Measurements from ENCODE around the gene ADAM12. TPM values are rescaled to one million over a fixed set of nuclear protein-coding genes. Genes with fewer than 3 reads are reported as not detected.
"Not testable (repeated sequence)": the region's sequence is repeated elsewhere in the genome, so short reads cannot be mapped to it uniquely, and the experiment has no call there.

ADAM12 gene
- total RNA-seq, 1 experiment from 2014 or later: not detected

DNA sequence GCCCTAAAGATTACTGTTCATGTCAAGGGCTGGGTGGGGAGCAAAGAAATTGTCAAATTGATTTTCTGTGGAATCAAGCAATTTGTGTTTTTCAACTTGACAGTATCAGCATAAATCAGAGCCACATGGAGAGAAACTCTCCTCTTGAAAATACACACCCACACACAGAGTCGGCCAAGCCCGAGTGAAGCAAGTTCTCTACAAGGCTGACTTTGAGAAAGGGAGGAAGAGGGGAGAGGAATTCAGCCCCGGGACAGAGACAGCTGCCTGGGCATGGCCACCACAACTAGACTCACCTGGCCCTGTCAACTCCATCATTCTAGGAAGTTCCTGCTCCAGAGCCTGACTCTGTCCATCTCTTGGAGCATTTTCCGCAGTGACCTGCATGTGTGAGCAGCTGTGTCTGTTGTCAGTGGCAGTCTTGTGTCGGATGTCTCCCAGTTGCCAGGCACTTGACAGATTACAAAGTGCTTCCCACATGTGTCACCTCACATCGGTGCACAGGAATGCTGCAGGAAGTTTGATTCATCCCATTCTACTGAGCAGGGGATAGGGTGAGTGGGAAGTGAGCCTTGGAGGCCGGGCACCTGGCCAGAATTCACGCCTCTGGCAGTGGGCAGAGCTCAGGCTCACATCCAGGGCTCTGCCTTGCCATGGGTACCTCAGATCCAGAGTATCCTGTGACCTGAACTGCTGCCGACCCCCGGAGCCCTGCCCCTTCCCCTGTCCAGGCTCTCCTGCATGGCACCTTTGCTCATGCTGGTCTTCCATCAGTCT lies 37.9 kb downstream of the ADAM12 start:
- Histone ChIP-seq H3K27me3 (ENCODE audit: low read length) (no peaks in the 10 kb centered on the region), H4K20me1 (ENCODE audit: insufficient read depth, low read depth, low read length) (no peaks in the 10 kb centered on the region), H3K9ac (ENCODE audit: low read length) (no peak overlapping the region), H3K9me2 (replicated peaks; ENCODE audit: insufficient read depth, low read length) (no peaks in the 10 kb centered on the region), H3K9me3 (ENCODE audit: low read length) (no peaks in the 10 kb centered on the region), H3K4me2 (ENCODE audit: low read depth, low read length, poor library complexity, severe bottlenecking) (no peak overlapping the region), H3K79me2 (ENCODE audit: low read length) (no peaks in the 10 kb centered on the region), H3K36me3 (ENCODE audit: insufficient read depth, low read length) (no peaks in the 10 kb centered on the region), H2AFZ (ENCODE audit: low read length) (no peak overlapping the region), H3K4me3 (ENCODE audit: low read length) (no peak overlapping the region), H3K4me1 (ENCODE audit: low read length) (no peaks in the 10 kb centered on the region), H3K27ac (ENCODE audit: low read length) (no peak overlapping the region)
- no peak for DNase-seq

DNA sequence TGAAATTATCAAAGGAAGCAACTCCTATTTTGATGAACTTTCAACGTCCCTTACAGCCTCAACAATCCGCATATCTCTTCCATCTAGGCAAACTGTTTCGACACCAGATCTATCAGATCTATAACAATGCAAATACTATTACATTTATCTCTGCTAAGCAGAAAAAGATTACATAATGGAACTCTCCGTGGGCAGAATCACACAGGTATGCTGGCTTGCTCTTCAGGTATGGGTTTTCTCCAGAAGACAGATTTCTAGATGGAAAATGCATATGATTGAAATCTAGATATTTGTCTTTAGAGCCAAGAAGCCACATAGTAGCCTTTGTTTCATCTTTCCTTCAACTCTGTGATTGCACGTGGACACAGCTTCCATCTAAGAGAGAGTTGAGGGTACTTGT lies 38.6 kb downstream of the ADAM12 start:
- Histone ChIP-seq H3K36me3 (ENCODE audit: insufficient read depth, low read length) (no peaks in the 10 kb centered on the region), H3K79me2 (ENCODE audit: low read length) (no peaks in the 10 kb centered on the region), H3K4me1 (ENCODE audit: low read length) (no peaks in the 10 kb centered on the region), H3K27me3 (ENCODE audit: low read length) (no peaks in the 10 kb centered on the region), H3K9me2 (replicated peaks; ENCODE audit: insufficient read depth, low read length) (no peaks in the 10 kb centered on the region), H2AFZ (ENCODE audit: low read length) (no peak overlapping the region), H3K27ac (ENCODE audit: low read length) (no peak overlapping the region), H3K4me2 (ENCODE audit: low read depth, low read length, poor library complexity, severe bottlenecking) (no peak overlapping the region), H3K4me3 (ENCODE audit: low read length) (no peak overlapping the region), H3K9ac (ENCODE audit: low read length) (no peak overlapping the region), H4K20me1 (ENCODE audit: insufficient read depth, low read depth, low read length) (no peaks in the 10 kb centered on the region), H3K9me3 (ENCODE audit: low read length) (no peaks in the 10 kb centered on the region)
- DNase-seq: no peak

DNA sequence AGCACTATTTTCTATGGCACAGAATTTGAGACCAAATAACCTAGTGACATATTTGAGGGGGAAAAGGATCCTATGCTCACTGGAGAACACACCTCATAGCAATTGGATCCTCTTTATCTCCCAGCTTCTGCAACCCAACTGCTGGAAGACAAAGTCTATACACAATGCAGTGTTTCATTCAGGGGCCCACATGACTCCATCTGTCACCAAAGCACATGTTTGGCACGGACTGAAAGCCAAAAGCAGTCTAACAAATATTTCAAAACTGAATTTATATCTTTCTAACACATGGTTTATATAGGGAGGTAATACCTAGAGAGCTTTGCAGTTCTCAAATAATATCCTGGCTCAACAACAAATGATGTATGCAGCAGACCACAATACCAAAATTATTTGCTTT lies 39.2 kb downstream of the ADAM12 start:
- no peaks in the 10 kb centered on the region for H3K36me3 ChIP-seq (ENCODE audit: insufficient read depth, low read length)
- no peaks in the 10 kb centered on the region for H3K27me3 ChIP-seq (ENCODE audit: low read length)
- H3K79me2 ChIP-seq (ENCODE audit: low read length): no peaks in the 10 kb centered on the region
- H3K27ac ChIP-seq (ENCODE audit: low read length): no peak overlapping the region
- no peak overlapping the region for H3K9ac ChIP-seq (ENCODE audit: low read length)
- no peaks in the 10 kb centered on the region for H3K4me1 ChIP-seq (ENCODE audit: low read length)
- H3K4me2 ChIP-seq (ENCODE audit: low read depth, low read length, poor library complexity, severe bottlenecking): no peak overlapping the region
- DNase-seq: no peak
- H2AFZ ChIP-seq (ENCODE audit: low read length): no peak overlapping the region
- H3K4me3 ChIP-seq (ENCODE audit: low read length): no peak overlapping the region
- no peaks in the 10 kb centered on the region for H4K20me1 ChIP-seq (ENCODE audit: insufficient read depth, low read depth, low read length)
- H3K9me2 ChIP-seq (replicated peaks; ENCODE audit: insufficient read depth, low read length): no peaks in the 10 kb centered on the region
- no peaks in the 10 kb centered on the region for H3K9me3 ChIP-seq (ENCODE audit: low read length)

DNA sequence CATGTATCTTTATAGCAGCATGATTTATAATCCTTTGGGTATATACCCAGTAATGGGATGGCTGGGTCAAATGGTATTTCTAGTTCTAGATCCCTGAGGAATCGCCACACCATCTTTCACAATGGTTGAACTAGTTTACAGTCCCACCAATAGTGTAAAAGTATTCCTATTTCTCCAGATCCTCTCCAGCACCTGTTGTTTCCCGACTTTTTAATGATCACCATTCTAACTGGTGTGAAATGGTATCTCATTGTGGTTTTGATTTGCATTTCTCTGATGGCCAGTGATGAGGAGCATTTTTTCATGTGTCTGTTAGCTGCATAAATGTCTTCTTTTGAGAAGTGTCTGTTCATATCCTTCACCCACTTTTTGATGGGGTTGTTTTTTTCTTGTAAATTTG lies 44.8 kb downstream of the ADAM12 start:
- H3K9me3 ChIP-seq (ENCODE audit: low read length); H4K20me1 ChIP-seq (ENCODE audit: insufficient read depth, low read depth, low read length); H3K36me3 ChIP-seq (ENCODE audit: insufficient read depth, low read length); H2AFZ ChIP-seq (ENCODE audit: low read length); H3K9ac ChIP-seq (ENCODE audit: low read length); H3K9me2 ChIP-seq (replicated peaks; ENCODE audit: insufficient read depth, low read length); H3K4me3 ChIP-seq (ENCODE audit: low read length); H3K79me2 ChIP-seq (ENCODE audit: low read length); H3K4me1 ChIP-seq (ENCODE audit: low read length); H3K4me2 ChIP-seq (ENCODE audit: low read depth, low read length, poor library complexity, severe bottlenecking); DNase-seq; H3K27ac ChIP-seq (ENCODE audit: low read length); H3K27me3 ChIP-seq (ENCODE audit: low read length): not testable (repeated sequence)

DNA sequence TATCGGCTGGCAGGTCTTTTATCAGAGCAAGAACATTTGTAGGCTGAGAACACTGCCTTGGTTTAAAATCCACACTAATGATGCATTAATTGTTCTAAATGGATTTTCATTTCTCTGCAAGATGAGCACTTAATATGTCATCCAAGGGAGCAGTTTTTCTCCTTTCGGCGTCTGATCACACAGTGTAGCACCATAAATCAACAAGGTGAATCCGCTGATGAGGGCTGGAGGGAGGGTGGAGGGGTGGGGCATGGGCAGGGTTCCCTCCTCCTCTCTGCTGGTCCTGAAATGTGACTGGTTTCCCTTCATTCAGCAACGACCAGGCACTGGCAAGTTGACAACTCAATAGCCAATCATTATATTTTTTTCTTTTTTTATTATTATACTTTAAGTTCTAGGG lies 45.6 kb downstream of the ADAM12 start:
- Histone ChIP-seq H3K4me2 (ENCODE audit: low read depth, low read length, poor library complexity, severe bottlenecking) (no peak overlapping the region), H3K4me3 (ENCODE audit: low read length) (no peak overlapping the region), H3K36me3 (ENCODE audit: insufficient read depth, low read length) (no peaks in the 10 kb centered on the region), H3K27me3 (ENCODE audit: low read length) (no peaks in the 10 kb centered on the region), H3K9me3 (ENCODE audit: low read length) (no peaks in the 10 kb centered on the region), H3K79me2 (ENCODE audit: low read length) (no peaks in the 10 kb centered on the region), H3K27ac (ENCODE audit: low read length) (no peak overlapping the region), H2AFZ (ENCODE audit: low read length) (no peak overlapping the region), H3K9me2 (replicated peaks; ENCODE audit: insufficient read depth, low read length) (no peaks in the 10 kb centered on the region), H3K4me1 (ENCODE audit: low read length) (no peaks in the 10 kb centered on the region), H4K20me1 (ENCODE audit: insufficient read depth, low read depth, low read length) (no peaks in the 10 kb centered on the region), H3K9ac (ENCODE audit: low read length) (no peak overlapping the region)
- DNase-seq: no peak

DNA sequence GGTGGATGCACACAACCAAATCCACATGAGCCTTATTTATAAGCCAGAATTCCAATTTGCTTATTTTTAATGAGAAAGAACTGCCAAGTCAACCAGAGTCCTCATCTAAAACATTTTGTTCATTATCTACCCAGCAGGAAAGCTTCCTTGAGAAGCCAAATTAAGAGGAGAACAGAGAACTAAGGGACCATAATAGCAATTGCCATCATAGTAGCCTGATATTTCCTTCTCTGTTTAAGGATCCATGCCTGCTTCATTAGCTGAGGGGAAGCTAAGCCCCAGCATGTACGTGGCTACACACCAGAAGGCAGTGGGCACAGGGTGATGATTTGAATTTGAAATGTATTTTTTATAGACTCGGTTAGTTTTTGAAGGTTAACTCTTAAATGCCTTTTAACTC lies 46.8 kb downstream of the ADAM12 start:
- no peaks in the 10 kb centered on the region for H3K27me3 ChIP-seq (ENCODE audit: low read length)
- H3K4me2 ChIP-seq (ENCODE audit: low read depth, low read length, poor library complexity, severe bottlenecking): no peak overlapping the region
- H4K20me1 ChIP-seq (ENCODE audit: insufficient read depth, low read depth, low read length): no peaks in the 10 kb centered on the region
- H2AFZ ChIP-seq (ENCODE audit: low read length): no peak overlapping the region
- H3K9ac ChIP-seq (ENCODE audit: low read length): no peak overlapping the region
- H3K9me3 ChIP-seq (ENCODE audit: low read length): no peaks in the 10 kb centered on the region
- H3K4me1 ChIP-seq (ENCODE audit: low read length): no peaks in the 10 kb centered on the region
- no peaks in the 10 kb centered on the region for H3K9me2 ChIP-seq (replicated peaks; ENCODE audit: insufficient read depth, low read length)
- no peak for DNase-seq
- H3K36me3 ChIP-seq (ENCODE audit: insufficient read depth, low read length): no peaks in the 10 kb centered on the region
- H3K27ac ChIP-seq (ENCODE audit: low read length): no peak overlapping the region
- H3K79me2 ChIP-seq (ENCODE audit: low read length): no peaks in the 10 kb centered on the region
- no peak overlapping the region for H3K4me3 ChIP-seq (ENCODE audit: low read length)

DNA sequence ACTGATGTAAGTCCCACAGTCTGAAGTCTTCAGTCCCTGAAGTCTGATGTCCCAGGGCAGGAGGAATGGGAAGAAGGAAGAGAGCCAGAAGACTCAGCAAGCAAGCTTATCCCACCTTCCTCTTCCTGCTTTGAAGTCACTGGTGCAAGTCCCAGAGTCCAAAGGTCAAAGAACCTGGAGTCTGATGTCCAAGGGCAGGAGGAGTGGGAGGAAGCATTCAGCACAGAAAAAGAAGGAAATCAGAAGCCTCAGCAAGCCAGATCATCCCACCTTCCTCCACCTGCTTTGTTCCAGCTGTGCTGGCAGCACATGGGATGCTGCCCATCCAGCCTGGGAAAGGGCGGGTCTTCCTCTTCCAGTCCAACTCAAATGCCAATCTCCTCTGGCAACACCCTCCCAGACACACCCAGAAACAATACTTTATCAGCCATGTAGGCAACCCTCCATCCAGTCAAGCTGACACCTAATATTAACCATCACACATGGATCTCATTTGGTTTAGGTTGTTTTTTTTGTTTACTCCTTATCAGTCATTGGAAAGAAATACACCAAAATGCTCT lies 50.9 kb downstream of the ADAM12 start:
- no peak overlapping the region for H3K4me2 ChIP-seq (ENCODE audit: low read depth, low read length, poor library complexity, severe bottlenecking)
- no peak for DNase-seq
- H3K79me2 ChIP-seq (ENCODE audit: low read length): no peaks in the 10 kb centered on the region
- no peak overlapping the region for H3K27ac ChIP-seq (ENCODE audit: low read length)
- no peaks in the 10 kb centered on the region for H3K9me2 ChIP-seq (replicated peaks; ENCODE audit: insufficient read depth, low read length)
- H3K9ac ChIP-seq (ENCODE audit: low read length): no peak overlapping the region
- H3K4me3 ChIP-seq (ENCODE audit: low read length): no peak overlapping the region
- H4K20me1 ChIP-seq (ENCODE audit: insufficient read depth, low read depth, low read length): no peaks in the 10 kb centered on the region
- H2AFZ ChIP-seq (ENCODE audit: low read length): no peak overlapping the region
- no peaks in the 10 kb centered on the region for H3K4me1 ChIP-seq (ENCODE audit: low read length)
- H3K36me3 ChIP-seq (ENCODE audit: insufficient read depth, low read length): no peaks in the 10 kb centered on the region
- H3K9me3 ChIP-seq (ENCODE audit: low read length): no peaks in the 10 kb centered on the region
- no peaks in the 10 kb centered on the region for H3K27me3 ChIP-seq (ENCODE audit: low read length)

DNA sequence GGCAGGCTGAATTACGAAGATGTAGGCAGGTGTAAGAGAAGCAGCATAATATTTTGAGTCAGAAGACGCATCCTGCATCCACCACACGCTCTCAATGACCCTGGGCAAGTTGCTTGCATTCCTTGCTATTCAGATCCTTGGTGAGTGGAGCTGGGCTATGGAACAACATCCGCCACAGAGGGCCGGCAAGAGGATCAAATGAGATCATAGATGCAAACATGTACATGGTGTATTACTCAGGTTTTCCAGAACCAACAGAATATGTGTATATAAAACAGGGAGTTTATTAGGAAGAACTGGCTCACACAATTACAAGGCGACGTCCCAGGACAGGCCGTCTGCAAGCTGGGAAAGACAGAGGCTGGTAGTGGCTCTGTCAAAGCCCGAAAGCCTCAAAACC lies 51.5 kb downstream of the ADAM12 start:
- no peak overlapping the region for H3K9ac ChIP-seq (ENCODE audit: low read length)
- no peak for DNase-seq
- no peaks in the 10 kb centered on the region for H3K36me3 ChIP-seq (ENCODE audit: insufficient read depth, low read length)
- H3K27me3 ChIP-seq (ENCODE audit: low read length): no peaks in the 10 kb centered on the region
- no peaks in the 10 kb centered on the region for H4K20me1 ChIP-seq (ENCODE audit: insufficient read depth, low read depth, low read length)
- H3K4me2 ChIP-seq (ENCODE audit: low read depth, low read length, poor library complexity, severe bottlenecking): no peak overlapping the region
- no peaks in the 10 kb centered on the region for H3K9me2 ChIP-seq (replicated peaks; ENCODE audit: insufficient read depth, low read length)
- no peak overlapping the region for H3K27ac ChIP-seq (ENCODE audit: low read length)
- no peak overlapping the region for H3K4me3 ChIP-seq (ENCODE audit: low read length)
- no peak overlapping the region for H2AFZ ChIP-seq (ENCODE audit: low read length)
- H3K4me1 ChIP-seq (ENCODE audit: low read length): no peaks in the 10 kb centered on the region
- H3K9me3 ChIP-seq (ENCODE audit: low read length): no peaks in the 10 kb centered on the region
- H3K79me2 ChIP-seq (ENCODE audit: low read length): no peaks in the 10 kb centered on the region
